OCI-LY3 (cell line): ENCODE data around the gene CCDC158.

ENCODE experiments used
- EZH2phosphoT487 ChIP-seq: fragments of 200-600 bp; shearing (Covaris generic); IDR thresholded peaks from 2 replicates; pipeline ENCODE4 v1.6.1; 2018; ENCODE audit warnings: antibody characterized with exemption, mixed run types, low read depth
- TF ChIP-seq, protein P1 (sequence below): fragments of 200-600, 300-600 bp; sonication (generic); IDR thresholded peaks from 2 replicates; pipeline ENCODE4 v1.5.1; 2014; ENCODE audit warnings: antibody characterized with exemption, low read length, low read depth

DNA sequence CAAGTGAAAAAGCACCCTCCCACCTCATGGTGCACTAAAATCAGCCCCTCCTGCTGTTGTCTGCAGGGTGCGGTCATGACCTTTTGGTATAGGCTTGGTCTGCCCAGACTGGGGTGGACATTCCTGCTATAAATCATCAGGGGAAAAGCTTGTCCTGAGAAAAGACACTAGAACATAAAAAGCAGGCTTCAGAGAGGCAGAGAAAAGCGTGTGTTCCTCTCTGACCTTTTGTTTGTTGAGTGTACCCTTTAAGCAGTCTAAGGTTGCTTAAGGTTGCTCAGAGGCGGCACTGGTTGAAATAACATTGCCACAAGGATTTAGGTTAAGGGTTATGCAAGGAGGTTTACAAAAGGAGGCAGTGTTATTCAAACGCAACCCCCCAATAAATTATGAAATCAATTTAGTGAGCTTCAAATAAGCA lies 43.5 kb downstream of the CCDC158 start:
- TF ChIP-seq, protein P1, sequence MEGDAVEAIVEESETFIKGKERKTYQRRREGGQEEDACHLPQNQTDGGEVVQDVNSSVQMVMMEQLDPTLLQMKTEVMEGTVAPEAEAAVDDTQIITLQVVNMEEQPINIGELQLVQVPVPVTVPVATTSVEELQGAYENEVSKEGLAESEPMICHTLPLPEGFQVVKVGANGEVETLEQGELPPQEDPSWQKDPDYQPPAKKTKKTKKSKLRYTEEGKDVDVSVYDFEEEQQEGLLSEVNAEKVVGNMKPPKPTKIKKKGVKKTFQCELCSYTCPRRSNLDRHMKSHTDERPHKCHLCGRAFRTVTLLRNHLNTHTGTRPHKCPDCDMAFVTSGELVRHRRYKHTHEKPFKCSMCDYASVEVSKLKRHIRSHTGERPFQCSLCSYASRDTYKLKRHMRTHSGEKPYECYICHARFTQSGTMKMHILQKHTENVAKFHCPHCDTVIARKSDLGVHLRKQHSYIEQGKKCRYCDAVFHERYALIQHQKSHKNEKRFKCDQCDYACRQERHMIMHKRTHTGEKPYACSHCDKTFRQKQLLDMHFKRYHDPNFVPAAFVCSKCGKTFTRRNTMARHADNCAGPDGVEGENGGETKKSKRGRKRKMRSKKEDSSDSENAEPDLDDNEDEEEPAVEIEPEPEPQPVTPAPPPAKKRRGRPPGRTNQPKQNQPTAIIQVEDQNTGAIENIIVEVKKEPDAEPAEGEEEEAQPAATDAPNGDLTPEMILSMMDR = no peak
- no peak for TF ChIP-seq EZH2phosphoT487
